Fibroblast of gingiva (primary cell): ENCODE measurements around the gene SYT11.
"Not testable (repeated sequence)": the region's sequence is repeated elsewhere in the genome, so short reads cannot be mapped to it uniquely, and the experiment has no call there.

ENCODE experiments used
- DNase-seq: peaks from one replicate; pipeline ENCODE4 v3.0.0-alpha.2; 2011; ENCODE audit warnings: low read depth

SYT11 gene

GRCh38 chr1:155859234-155859829, at the start of gene SYT11:
Gene SYT11, plus strand, starts transcription at chr1:155859567. Its CDS starts 195 bp downstream, at chr1:155859762.
- peak; percentile 92 for DNase-seq

GRCh38 chr1:155812878-155813277, 46.5 kb upstream of the SYT11 start:
- DNase-seq = no peak

- no peak for DNase-seq
Observed at GRCh38 chr1:155813672-155814071, 45.7 kb upstream of the SYT11 start.

- no peak for DNase-seq
Observed at GRCh38 chr1:155816351-155816750, 43.0 kb upstream of the SYT11 start.

- DNase-seq = no peak
Observed at GRCh38 chr1:155827450-155827849, 31.9 kb upstream of the SYT11 start.

GRCh38 chr1:155831279-155831976, 27.9 kb upstream of the SYT11 start:
- DNase-seq = no peak

- no peak for DNase-seq
Observed at GRCh38 chr1:155833665-155834295, 25.6 kb upstream of the SYT11 start.

GRCh38 chr1:155834296-155834926, 25.0 kb upstream of the SYT11 start:
- DNase-seq = peak; percentile 29

GRCh38 chr1:155834927-155835399, 24.4 kb upstream of the SYT11 start:
- not testable (repeated sequence) for DNase-seq

- no peak for DNase-seq
Observed at GRCh38 chr1:155835548-155835947, 23.8 kb upstream of the SYT11 start.

- no peak for DNase-seq
Observed at GRCh38 chr1:155840386-155840785, 19.0 kb upstream of the SYT11 start.

GRCh38 chr1:155844860-155845421, 14.4 kb upstream of the SYT11 start:
- no peak for DNase-seq

- no peak for DNase-seq
Observed at GRCh38 chr1:155847823-155848529, 11.4 kb upstream of the SYT11 start.

GRCh38 chr1:155850345-155850744, 9.0 kb upstream of the SYT11 start:
- no peak for DNase-seq

GRCh38 chr1:155856257-155856974, 3.0 kb upstream of the SYT11 start:
- DNase-seq = no peak

GRCh38 chr1:155856975-155857930, 2.1 kb upstream of the SYT11 start, which contains the start of gene GON4L:
Gene GON4L, minus strand, starts transcription at chr1:155857214. Its CDS starts 3,434 bp downstream, at chr1:155853780.
- DNase-seq = peak; percentile 90

GRCh38 chr1:155858800-155859233, 550 bp upstream of the SYT11 start:
- peak; percentile 80 for DNase-seq

- DNase-seq = peak; percentile 70
Observed at GRCh38 chr1:155859881-155860871, 809 bp downstream of the SYT11 start.
